PC-9 (cell line): ENCODE results near the gene RNF187.

ENCODE experiments used
- EZH2 ChIP-seq: fragments of 200-600 bp; sonication (generic); IDR thresholded peaks from 2 replicates; pipeline ENCODE4 v1.8.0; 2017; ENCODE audit warnings: antibody characterized with exemption, low read depth
- TF ChIP-seq, protein P1 (sequence below): fragments of 200-600 bp; sonication (generic); conservative IDR thresholded peaks from 2 replicates; pipeline ENCODE4 v1.6.1; 2017; ENCODE audit warnings: mixed run types, antibody characterized with exemption, mild to moderate bottlenecking, moderate library complexity

DNA sequence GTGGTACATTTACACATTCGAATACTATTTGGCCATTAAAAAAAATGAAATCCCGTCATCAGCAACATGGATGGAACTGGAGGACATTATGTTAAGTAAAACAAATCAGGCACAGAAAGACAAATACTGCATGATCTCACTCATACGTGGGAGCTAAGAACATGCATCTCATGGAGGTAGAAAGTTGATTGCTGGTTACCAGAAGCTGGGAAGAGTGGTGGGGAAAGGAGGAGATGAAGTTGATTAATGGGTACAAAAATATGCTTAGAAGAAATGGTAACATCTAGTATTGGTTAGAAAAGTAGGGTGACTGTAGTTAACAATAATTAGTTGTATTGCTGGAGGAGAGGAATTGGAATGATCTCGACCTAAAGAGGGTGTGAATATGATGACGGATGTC is 24.6 kb upstream of the RNF187 start:
- TF ChIP-seq, protein P1, sequence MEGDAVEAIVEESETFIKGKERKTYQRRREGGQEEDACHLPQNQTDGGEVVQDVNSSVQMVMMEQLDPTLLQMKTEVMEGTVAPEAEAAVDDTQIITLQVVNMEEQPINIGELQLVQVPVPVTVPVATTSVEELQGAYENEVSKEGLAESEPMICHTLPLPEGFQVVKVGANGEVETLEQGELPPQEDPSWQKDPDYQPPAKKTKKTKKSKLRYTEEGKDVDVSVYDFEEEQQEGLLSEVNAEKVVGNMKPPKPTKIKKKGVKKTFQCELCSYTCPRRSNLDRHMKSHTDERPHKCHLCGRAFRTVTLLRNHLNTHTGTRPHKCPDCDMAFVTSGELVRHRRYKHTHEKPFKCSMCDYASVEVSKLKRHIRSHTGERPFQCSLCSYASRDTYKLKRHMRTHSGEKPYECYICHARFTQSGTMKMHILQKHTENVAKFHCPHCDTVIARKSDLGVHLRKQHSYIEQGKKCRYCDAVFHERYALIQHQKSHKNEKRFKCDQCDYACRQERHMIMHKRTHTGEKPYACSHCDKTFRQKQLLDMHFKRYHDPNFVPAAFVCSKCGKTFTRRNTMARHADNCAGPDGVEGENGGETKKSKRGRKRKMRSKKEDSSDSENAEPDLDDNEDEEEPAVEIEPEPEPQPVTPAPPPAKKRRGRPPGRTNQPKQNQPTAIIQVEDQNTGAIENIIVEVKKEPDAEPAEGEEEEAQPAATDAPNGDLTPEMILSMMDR = no peak
- no peak for TF ChIP-seq EZH2
